ENCODE measurements around the gene DMD. TPM values are rescaled to one million over a fixed set of nuclear protein-coding genes. Genes with fewer than 3 reads are reported as not detected.

Gene DMD
- total RNA-seq, 2 donors from 2014 or later, result 19.6 to 24.9 TPM

DNA sequence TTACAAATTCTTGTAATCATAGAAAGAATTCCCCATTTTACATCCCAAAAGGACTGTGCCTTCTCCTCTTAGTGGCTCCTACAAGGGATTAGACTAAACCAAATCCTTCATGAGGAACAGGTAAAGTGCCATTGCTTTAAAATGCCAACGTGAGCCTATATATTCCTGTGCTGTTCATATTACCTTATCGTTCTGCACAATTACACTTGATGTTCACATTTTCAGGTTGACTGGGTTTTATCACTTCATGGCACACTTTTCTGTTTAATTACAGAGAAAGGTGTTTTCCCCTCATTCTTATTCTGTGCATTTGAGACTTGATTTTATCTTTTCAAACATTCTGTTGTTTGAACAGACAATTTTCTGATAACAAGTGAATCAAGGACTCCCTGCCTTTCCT, 1493.9 kb downstream of the DMD start:
- Histone ChIP-seq H3K4me3 (ENCODE audit: low read length) (no peak overlapping the region), H3K27ac (ENCODE audit: low read depth, low read length) (no peak overlapping the region), H3K9me3 (ENCODE audit: control insufficient read depth, low read length) (no peaks in the 10 kb centered on the region), H3K4me1 (ENCODE audit: control insufficient read depth, insufficient read depth, low read length) (no peaks in the 10 kb centered on the region), H3K27me3 (ENCODE audit: control insufficient read depth, insufficient read depth, low read length, poor library complexity, severe bottlenecking) (no peaks in the 10 kb centered on the region), H3K36me3 (ENCODE audit: control insufficient read depth, insufficient read depth, low read length) (no peaks in the 10 kb centered on the region), H3K9ac (ENCODE audit: extremely low read depth, low read length, poor library complexity, severe bottlenecking) (no peak overlapping the region)
- TF ChIP-seq, protein P1, sequence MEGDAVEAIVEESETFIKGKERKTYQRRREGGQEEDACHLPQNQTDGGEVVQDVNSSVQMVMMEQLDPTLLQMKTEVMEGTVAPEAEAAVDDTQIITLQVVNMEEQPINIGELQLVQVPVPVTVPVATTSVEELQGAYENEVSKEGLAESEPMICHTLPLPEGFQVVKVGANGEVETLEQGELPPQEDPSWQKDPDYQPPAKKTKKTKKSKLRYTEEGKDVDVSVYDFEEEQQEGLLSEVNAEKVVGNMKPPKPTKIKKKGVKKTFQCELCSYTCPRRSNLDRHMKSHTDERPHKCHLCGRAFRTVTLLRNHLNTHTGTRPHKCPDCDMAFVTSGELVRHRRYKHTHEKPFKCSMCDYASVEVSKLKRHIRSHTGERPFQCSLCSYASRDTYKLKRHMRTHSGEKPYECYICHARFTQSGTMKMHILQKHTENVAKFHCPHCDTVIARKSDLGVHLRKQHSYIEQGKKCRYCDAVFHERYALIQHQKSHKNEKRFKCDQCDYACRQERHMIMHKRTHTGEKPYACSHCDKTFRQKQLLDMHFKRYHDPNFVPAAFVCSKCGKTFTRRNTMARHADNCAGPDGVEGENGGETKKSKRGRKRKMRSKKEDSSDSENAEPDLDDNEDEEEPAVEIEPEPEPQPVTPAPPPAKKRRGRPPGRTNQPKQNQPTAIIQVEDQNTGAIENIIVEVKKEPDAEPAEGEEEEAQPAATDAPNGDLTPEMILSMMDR (conservative IDR thresholded peaks at IDR 0.05), result no peak
- Mint-ChIP-seq H3K4me1 (no peaks in the 10 kb centered on the region), H3K27me3 (ENCODE audit: insufficient read depth) (no peaks in the 10 kb centered on the region), H3K9me3 (peaks cover 41% of the 10 kb centered on the region), H3K36me3 (ENCODE audit: low read depth) (no peaks in the 10 kb centered on the region), H3K27ac (no peak overlapping the region), H3K4me3 (no peak overlapping the region)
- no peak for DNase-seq
- WGBS, 2 experiments (ENCODE audit: insufficient coverage in 1 of 2, insufficient read length in 1 of 2), result 88 to 100% methylated on average over 2 of the region's 2 CpGs

DNA sequence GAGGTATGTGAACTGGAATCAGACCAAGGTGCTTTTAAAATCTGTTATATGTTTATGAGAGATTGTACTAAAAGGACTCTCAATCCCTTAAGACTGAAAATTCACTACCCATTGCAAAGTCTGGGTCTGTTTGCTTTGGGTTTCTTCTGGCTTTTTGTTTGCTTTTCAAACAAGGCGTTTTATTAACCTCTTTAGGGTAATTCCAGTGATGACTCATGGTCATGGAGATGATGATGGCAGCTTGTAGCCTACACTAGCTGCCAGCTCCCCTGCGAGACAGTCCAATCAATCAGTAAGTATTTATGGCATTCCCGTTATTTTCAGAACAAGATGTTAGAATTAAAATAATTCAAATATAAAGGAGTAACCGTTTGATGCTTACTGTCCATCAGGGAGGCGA, 1495.7 kb downstream of the DMD start:
- 92 to 100% methylated on average over 1 to 4 of the region's 5 CpGs for WGBS, 2 experiments (ENCODE audit: insufficient coverage in 1 of 2, insufficient read length in 1 of 2)
- no peaks in the 10 kb centered on the region for H3K36me3 Mint-ChIP-seq (ENCODE audit: low read depth)
- H3K9me3 Mint-ChIP-seq, result peaks cover 36% of the 10 kb centered on the region
- H3K27me3 Mint-ChIP-seq (ENCODE audit: insufficient read depth), result no peaks in the 10 kb centered on the region
- H3K27ac Mint-ChIP-seq, result no peak overlapping the region
- Histone ChIP-seq H3K27ac (ENCODE audit: low read depth, low read length) (no peak overlapping the region), H3K4me1 (ENCODE audit: control insufficient read depth, insufficient read depth, low read length) (no peaks in the 10 kb centered on the region), H3K27me3 (ENCODE audit: control insufficient read depth, insufficient read depth, low read length, poor library complexity, severe bottlenecking) (no peaks in the 10 kb centered on the region), H3K4me3 (ENCODE audit: low read length) (no peak overlapping the region), H3K9me3 (ENCODE audit: control insufficient read depth, low read length) (no peaks in the 10 kb centered on the region), H3K9ac (ENCODE audit: extremely low read depth, low read length, poor library complexity, severe bottlenecking) (no peak overlapping the region), H3K36me3 (ENCODE audit: control insufficient read depth, insufficient read depth, low read length) (no peaks in the 10 kb centered on the region)
- DNase-seq, result no peak
- no peak overlapping the region for H3K4me3 Mint-ChIP-seq
- TF ChIP-seq, protein P1 (conservative IDR thresholded peaks at IDR 0.05), result no peak
- H3K4me1 Mint-ChIP-seq, result no peaks in the 10 kb centered on the region

GRCh38 chrX:31714797-31715196, 1496.6 kb downstream of the DMD start:
- H3K27ac Mint-ChIP-seq, result no peak overlapping the region
- TF ChIP-seq, protein P1 (conservative IDR thresholded peaks at IDR 0.05), result no peak
- no peaks in the 10 kb centered on the region for H3K27me3 ChIP-seq (ENCODE audit: control insufficient read depth, insufficient read depth, low read length, poor library complexity, severe bottlenecking)
- H3K9me3 Mint-ChIP-seq, result peaks cover 36% of the 10 kb centered on the region
- H3K27me3 Mint-ChIP-seq (ENCODE audit: insufficient read depth), result no peaks in the 10 kb centered on the region
- H3K36me3 ChIP-seq (ENCODE audit: control insufficient read depth, insufficient read depth, low read length), result no peaks in the 10 kb centered on the region
- H3K4me3 ChIP-seq (ENCODE audit: low read length), result no peak overlapping the region
- no peak overlapping the region for H3K9ac ChIP-seq (ENCODE audit: extremely low read depth, low read length, poor library complexity, severe bottlenecking)
- DNase-seq, result no peak
- no peak overlapping the region for H3K4me3 Mint-ChIP-seq
- no peaks in the 10 kb centered on the region for H3K4me1 Mint-ChIP-seq
- no peaks in the 10 kb centered on the region for H3K4me1 ChIP-seq (ENCODE audit: control insufficient read depth, insufficient read depth, low read length)
- H3K36me3 Mint-ChIP-seq (ENCODE audit: low read depth), result no peaks in the 10 kb centered on the region
- no peaks in the 10 kb centered on the region for H3K9me3 ChIP-seq (ENCODE audit: control insufficient read depth, low read length)
- H3K27ac ChIP-seq (ENCODE audit: low read depth, low read length), result no peak overlapping the region
- 67 to 100% methylated on average over 1 of the region's 3 CpGs for WGBS, 2 experiments (ENCODE audit: insufficient coverage in 1 of 2, insufficient read length in 1 of 2)
